Dedifferentiated amniotic fluid mesenchymal stem cell (primary cell): ENCODE measurements around the gene DNAJC15.
A peak's percentile ranks its signal among the peaks of the same experiment; 100 is the strongest.
"Not testable (repeated sequence)": the region's sequence is repeated elsewhere in the genome, so short reads cannot be mapped to it uniquely, and the experiment has no call there.

ENCODE experiments used
- DNase-seq: peaks from one replicate; pipeline ENCODE4 v3.0.0-alpha.2; 2016; ENCODE audit errors: extremely low spot score

The DNAJC15 gene

DNA sequence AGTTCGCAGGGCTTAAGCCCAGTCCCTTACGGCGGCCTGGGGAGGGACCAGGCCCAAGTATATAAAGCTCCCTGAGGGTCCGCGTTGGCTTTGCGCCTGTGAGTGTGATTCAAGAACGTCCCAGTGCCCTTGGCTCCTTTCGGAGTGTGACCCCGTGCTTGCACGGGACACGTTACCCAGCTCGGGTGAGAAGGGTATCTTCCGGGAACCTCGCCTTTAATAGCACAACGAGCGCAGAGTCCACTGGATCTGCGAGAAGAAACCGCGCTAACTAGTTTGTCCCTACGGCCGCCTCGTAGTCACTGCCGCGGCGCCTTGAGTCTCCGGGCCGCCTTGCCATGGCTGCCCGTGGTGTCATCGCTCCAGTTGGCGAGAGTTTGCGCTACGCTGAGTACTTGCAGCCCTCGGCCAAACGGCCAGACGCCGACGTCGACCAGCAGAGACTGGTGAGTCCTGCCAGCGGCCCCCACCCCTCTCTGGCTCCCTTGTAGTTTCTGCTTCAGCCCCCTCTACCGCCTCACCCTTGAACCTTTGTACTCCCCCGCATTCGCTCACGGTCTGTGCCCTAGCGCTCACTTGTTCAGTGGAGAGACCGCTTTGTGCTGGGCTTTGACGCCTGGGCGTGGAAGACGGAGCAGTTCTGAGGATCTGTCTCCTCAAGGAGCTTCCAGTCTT, at the start of gene DNAJC15:
TSS of gene DNAJC15 (plus strand) at position 298 of the 675 bp plus-strand sequence. CDS start at position 339, 41 bp downstream.
- DNase-seq = no peak

DNA sequence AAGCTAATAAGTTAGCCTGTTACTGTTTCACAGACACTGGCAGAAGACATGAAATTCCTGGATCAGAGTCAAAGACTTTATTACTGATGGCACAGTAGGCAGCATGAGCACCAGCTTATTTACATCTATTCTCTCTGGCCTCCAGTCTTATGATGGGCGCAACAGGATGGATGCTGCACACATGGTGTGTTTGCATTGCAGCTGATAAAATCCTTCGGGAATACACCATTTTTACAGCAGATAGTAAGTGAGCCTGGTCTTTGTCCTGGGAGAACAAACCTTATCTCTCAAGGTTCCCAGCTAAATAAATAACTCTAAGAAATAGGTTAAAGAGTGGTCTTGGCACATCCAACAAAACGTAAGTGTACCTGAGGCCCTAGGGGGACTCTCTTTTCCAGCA, 47.3 kb upstream of the DNAJC15 start:
- no peak for DNase-seq

DNA sequence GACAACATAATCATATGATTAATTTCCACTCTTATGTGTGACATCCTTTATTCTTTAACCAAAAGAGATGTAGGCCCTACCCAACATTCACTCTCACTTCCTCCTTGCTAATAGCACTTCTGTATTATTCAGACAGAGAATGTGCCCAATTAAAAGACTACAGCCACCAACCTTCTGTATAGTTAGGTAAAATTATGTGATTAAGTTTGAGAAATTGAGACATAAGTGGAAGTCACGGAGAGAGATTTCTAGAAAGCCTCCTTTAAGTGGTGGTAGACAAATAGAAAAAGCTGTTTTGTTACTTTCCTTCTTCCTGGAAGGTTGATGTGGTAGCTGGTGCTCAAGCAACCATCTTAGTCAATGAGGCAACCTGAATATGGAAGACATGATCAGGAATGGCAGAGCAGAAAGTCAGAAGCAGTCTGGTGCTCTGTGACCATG, 46.1 kb upstream of the DNAJC15 start:
- DNase-seq = no peak

DNA sequence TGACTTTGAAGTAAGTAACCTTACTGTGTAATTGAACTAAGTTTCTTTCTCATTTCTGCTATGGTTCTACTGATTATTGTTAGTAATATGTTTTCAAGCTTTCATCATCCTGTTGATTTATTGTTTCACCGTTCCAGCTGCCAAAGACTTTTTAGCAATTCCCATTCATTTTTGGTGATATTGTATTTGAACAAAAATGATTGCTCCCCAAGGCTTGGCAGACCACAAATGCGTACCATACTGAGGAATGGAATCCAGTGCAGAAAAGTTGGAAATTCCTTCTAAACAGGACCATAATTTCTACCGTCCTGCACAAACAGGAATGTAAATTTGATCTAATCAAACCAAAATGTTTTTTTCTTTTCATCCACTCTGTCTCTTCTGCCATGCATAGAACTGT, 42.1 kb upstream of the DNAJC15 start:
- peak; percentile 44 for DNase-seq

DNA sequence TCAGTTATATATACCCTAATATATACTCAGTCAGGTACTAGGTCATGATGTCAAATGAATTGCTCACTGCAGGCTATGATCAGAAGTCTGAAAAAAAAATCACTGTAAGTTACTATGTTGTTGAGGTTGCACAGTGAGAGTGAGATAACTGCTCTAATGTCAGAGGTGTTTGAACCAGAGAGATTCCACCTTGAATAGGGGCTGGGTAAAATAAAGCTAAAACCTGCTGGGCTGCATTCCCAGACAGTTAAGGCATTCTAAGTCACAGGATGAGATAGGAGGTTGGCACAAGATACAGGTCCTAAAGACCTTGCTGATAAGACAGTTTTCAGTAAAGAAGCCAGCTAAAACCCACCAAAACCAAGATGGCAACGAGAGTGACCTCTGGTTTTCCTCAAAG, 41.5 kb upstream of the DNAJC15 start:
- DNase-seq = no peak

DNA sequence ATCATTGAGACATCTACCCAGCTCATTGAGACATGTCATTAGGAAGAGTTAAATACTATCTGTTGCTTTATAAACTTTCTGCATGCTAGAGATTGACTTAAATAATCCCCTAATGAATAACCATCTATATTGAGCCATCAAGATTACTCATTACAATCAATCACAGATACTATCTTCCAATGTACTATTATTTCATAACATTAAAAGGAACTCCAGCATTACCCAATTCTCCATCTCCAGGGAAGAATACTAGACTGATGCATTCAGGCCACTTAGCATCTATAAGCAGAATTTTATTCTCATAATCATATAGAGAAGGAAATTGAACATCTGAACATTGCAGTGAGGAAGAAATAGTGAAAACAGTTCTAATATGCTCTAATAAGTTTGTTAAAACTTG, 39.4 kb upstream of the DNAJC15 start:
- DNase-seq = no peak

DNA sequence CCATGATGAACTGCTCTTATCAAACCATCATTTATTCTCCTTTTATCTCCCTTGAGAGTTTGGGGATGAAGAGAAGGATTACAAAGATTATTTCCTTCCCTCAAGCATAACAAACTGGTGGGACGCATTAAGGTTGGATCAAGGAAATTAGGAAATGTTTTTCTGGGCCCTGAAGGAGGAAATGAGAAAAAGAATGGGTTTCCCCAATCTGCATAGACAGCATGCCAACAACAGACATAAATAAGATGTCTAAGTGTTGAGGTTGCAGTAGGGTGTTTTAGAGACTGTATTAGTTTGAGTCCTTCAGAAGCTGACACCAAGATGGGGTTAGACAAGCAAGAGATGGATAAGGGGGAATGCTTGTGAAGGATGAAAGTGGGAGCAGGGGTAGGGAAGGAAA, 38.7 kb upstream of the DNAJC15 start:
- no peak for DNase-seq

DNA sequence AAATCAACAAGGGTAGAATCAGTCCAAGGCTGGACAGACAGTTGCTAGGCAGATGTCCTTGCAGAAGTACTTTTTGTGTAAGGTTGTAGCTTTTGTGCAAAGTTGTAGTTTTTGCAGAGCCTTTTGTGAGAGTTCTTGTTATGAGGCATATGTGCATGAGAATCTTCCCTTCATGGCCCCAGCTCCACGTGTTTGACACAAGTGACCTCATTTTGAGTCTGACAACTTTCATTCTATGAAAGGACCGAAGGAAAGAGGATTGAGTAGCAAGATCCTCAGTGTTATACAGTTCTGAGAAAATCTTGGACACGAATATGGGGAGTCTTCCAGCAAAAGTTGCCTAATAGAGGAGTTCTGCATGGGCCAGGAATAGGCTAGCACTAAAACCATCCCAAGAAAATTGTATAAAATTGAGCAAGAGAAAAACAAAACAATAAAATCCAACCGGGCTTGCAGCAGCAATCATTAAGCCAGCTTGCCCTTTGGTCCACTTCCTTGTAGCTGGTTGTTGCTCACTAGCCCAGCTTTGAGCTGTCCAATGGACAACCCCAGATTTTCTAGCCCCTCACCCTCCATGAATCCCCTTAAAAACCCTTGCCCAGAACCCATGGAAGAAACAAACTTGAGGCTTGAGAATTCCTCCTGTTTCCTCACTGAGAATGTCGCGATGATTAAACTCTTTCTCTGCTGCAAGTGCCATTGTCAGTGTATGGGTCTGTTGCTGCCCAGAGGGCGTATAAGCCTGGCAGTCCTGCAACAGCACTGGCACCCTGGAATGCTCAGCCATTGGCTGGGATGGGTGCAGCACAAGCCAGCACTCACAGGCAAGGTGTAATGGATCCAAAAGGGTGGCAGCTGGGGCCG, 37.8 kb upstream of the DNAJC15 start:
- DNase-seq = no peak

DNA sequence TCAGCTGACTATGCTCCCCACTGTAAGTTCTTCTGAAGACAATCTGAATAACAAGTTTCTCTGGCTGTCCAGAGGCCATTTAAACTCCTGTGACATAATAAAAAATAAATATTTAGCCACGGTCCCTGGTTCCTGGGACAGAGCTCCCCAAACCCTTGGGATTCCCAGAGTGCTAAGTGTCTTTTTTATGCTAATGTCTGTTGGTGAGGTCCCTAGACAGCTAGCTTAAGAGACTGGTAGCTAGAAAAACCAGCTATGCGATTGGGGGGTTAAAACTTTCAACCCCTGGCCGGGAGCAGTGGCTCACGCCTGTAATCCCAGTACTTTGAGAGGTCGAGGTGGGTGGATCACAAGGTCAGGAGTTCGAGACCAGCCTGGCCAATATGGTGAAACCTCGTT, 37.2 kb upstream of the DNAJC15 start:
- DNase-seq = no peak

DNA sequence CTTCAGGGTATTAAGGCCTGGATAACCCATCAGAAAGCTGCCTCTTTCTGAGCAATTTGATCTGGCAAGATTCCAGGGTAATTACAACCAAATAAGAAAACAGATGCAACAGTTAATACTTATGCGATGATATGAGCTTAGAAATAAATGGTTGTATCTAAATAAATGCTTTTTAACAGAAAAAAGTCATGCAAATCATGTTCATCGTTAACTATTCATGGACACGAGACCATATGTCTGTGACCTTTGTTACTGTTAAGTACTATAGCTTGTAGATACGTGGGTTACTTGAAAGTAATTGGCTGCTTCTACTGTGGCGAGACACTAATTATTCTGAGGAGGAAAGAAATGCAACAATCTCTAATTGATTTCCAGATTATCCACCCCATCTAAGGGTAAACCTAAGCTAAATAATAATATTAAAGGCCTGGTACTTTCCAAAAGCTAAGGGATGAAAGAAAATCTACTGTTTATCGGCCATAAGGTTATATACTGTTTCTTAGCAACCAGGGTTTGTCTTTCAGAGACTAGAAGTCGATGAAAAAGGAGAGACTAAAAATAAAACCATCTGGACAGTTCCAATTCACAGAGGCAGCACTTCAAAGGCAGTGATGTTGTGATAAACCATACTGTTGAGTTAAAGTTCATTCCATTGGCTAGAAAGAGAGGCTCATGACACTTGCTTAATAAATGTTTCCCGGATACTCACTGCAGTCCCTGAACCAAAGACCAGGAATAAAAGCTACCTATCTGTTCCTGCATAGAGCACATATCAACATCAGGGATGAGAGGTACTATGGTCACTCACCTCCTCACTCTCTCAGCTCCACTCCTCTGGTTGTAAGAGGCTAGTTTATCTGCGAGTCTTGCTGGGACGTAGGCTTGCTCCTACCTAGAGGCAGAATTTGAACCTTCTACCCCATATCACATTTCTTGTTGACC, 32.8 kb upstream of the DNAJC15 start:
- no peak for DNase-seq

DNA sequence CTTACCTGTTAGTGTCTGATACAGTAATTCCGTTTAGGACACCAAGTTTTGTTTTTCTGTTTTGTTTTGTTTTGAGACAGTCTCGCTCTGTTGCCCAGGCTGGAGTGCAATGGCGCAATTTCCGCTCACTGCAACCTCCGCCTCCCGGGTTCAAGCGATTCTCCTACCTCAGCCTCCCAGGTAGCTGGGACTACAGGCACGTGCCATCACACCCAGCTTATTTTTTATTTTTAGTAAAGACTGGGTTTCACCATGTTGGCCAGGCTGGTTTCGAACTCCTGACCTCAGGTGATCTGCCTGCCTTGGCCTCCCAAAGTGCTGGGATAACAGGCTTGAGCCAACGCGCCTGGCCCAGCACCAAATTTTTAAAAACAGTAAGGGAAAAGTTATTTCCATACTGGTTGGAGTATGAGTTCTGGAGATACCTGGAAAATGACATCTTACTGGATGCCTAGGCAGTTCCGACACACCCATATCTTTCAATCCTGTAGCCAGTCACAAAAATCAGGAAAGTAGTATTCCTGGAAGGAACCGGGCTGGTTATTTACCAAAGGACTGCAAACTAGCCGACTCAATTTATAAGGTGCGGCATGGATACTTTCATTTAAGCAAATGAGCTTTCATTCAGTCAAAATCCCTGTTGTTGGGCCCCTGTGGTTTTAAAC, 32.0 kb upstream of the DNAJC15 start:
- DNase-seq = not testable (repeated sequence)

DNA sequence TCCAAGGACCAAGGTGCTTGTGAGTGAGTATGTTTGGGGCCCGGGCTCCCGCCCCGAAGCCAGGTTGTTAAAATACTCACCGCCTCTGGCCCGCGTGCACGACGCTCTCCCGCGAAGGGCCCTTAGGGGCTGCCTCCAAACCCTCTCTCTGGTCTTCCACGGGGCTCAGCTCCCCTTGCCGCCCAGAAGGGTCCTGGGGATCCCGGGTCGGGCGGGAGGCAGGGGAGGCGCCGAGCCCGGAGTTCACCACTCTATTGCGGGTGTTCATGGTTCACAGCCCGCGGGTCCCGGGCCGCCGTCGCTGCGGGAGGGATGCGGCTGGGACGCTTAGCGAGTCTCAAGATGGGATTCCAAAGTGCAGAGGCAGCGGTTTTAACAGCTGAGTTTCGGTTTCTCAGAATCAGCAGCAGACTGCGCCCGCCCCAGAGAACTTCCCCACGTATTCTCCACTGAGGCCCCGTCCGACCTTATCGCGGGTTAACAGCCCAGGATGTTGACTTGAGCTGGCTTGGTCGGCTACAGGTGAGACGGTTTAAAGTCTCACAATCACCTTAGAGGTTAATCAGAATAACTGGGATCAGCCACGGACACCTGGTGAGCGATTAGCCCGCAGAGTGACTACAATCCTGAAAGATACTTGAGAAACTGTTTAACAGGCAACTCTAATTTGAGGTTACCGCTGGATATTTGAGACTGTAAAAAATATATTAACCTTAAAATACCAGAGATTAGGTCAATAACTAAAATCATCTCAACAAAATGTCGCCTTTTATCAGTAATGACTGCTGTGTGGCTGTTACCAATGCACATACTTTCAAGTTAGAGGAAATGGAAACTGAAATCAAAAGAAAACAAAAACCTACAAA, 31.3 kb upstream of the DNAJC15 start, which contains the start of gene EPSTI1:
TSS of gene EPSTI1 (minus strand) at position 344 of the 866 bp plus-strand sequence. CDS start at position 268, 76 bp downstream.
- DNase-seq = peak; percentile 50

DNA sequence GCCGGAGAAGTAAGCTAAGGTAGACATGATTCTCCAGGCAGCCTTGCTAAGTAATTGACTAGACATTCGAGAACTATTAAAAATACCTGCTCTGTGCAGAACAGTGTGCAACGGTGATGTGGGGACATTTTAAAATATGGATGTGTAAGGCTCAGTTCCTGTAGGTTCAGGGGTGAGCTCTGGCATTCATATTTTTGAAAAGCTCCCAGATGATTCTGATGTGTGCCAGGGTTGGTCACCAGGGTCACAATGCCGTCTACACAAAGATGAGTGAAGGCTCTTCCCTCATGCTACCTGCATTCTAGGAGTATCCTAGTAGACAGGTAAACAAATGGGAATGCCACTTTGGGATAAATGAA, 30.6 kb upstream of the DNAJC15 start:
- no peak for DNase-seq

DNA sequence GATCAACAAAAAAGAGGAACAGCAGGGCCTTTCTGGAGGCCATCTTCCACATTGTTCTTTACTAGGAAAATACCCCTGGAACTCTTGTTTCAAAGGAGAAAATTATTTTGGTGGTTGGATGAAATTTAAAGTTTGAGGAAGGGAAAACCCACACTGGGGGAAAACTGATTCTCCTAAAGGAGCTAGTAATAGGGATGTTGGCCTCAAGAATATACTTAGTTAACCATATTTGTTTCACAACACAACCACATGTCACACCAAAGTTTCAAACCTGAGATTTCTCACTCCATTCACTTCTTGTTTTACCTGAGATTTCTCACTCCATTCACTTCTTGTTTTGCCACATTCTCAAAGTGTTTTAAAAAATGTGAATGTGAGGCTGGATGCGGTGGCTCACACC, 28.5 kb upstream of the DNAJC15 start:
- DNase-seq = no peak

DNA sequence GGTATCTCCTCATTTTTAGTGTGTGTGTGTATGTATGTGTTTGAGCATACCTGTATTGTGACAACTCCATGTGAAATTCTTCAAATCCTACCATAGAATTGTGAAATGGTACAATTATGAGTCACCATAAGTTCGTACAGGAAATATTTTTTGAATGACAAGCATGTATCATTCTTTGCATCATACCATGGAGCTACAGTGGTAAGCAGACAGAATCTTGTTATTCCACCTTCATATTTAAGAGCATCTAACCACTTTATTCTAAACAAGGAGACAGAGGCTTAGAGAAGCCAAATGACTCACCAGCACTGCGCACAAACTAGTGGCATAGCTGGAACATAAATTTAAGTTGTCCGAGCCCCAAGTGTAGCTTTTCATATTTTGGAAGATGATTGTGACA, 26.8 kb upstream of the DNAJC15 start:
- DNase-seq = peak; percentile 79

DNA sequence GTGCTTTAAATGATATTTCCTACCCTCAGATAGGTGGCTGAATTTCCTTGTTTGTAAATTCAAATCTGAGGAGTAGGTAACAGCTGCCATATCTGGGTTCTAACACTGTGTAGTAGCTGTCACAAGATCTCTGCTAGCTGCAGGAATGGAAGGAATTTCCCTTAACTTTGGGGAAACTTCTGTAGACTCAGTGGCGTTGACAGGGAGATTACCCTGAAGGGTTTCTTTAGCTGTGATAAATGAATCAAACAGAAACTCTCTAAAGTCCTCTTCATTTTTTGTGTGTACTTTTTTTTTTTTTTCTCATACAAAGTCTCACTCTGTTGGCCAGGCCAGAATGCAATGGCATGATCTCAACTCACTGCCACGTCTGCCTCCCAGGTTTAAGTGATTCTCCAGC, 26.0 kb upstream of the DNAJC15 start:
- DNase-seq = peak; percentile 31

DNA sequence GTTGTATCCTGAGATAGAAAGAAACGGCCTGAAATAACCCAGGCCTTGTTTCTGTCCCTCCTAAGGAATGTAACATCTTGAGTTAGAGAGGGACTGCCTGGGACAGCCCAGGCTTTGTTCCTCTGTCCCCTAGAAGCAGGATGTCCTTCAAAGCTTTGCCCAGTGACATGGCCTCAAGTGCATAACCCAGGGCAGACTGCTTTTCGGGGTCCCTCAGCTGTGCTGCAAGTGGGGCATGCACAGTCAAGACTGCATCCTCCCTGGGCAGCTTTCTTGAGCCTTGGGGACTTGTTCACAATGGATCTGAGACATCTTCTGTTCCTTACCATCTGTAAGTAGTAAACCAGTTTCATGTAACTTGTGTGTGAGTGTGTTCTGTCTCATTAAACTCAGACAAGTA, 23.9 kb upstream of the DNAJC15 start:
- DNase-seq = no peak

DNA sequence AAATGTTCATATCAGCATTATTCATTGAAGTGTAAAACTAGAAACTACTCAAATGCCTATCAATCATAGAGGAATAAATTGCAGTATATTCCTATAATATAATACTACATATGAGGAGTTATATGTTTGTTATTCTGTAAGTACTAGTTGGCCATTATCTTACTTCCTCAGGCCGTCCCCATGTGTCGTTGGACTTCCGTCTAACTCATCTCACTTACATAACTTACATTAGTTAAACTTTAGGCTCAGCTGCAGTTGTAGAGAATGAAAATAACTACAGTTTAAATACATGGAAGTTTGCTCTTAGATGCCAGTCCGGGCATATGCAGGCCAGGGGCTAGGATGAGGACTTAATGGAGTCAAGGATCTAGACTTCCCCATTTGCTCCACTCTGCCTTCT, 22.7 kb upstream of the DNAJC15 start:
- DNase-seq = no peak

DNA sequence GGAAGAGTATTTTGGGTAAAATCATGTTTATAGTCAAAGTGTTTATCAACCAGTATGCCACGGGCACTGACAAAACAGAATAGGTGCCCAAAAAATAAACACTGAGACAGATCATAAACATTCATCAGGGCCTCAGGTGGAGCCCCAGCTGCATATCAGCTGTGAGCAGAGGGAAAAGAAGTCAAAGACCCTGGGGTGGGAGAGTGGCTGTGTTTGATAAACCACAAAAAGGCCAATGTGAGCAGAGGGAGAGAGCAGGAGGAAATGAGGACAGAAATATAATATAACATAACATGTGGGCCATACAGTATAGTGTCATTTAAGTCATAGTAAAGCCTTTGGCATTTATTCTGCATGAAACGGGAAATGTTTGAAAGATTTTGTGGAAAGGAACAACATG, 21.4 kb upstream of the DNAJC15 start:
- no peak for DNase-seq

DNA sequence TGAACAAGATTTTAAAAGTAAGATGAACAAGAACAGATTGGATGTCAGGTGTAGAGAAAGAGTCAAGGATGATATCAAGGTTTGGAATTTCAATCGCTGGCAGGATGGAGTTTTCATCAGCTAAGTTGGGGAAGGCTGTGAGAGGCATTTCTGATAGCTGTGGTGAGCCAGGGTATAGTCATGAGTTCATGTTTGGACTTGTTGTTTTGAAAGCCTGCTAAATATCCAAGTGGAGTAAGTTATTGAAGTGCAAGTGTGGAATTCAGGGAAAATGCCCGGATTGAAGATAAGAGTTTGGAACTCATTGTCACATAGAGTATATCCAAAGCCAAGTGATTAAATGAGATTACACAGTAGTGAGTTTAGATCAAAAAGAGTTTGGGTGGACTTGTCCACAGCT, 20.4 kb upstream of the DNAJC15 start:
- DNase-seq = no peak

DNA sequence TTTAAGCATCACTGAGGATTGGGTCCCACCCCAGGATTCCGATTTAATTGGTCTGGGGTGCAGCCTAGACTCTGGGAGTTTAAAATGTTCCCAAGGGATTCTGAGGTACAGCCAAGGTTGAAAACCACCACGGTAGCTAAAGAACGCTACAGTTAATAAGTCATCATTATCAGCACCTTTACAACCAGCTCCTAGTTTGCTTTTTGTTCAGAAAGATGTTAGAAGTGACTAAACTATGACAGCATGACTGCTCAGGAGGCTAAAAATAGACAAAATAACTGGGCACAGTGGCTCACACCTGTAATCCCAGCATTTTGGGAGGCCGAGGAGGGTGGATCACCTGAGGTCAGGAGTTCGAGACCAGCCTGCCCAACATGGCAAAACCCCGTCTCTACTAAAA, 19.7 kb upstream of the DNAJC15 start:
- DNase-seq = no peak
